GM12891 (cell line): ENCODE measurements around the gene PCCA.

Experiments
- POLR2A ChIP-seq: IDR thresholded peaks from 2 replicates; pipeline ENCODE4 v1.6.1; 2011; ENCODE audit warnings: low read depth, low read length, control low read depth
- POLR2AphosphoS5 ChIP-seq: IDR thresholded peaks from 2 replicates; pipeline ENCODE4 v1.6.1; 2011; ENCODE audit warnings: low read depth, low read length, control low read depth
- SPI1 ChIP-seq: IDR thresholded peaks from 2 replicates; pipeline ENCODE4 v1.6.1; 2011; ENCODE audit warnings: low read depth, low read length, control low read depth
- TAF1 ChIP-seq: IDR thresholded peaks from 2 replicates; pipeline ENCODE4 v1.6.1; 2011; ENCODE audit warnings: low read depth, low read length, control low read depth

DNA sequence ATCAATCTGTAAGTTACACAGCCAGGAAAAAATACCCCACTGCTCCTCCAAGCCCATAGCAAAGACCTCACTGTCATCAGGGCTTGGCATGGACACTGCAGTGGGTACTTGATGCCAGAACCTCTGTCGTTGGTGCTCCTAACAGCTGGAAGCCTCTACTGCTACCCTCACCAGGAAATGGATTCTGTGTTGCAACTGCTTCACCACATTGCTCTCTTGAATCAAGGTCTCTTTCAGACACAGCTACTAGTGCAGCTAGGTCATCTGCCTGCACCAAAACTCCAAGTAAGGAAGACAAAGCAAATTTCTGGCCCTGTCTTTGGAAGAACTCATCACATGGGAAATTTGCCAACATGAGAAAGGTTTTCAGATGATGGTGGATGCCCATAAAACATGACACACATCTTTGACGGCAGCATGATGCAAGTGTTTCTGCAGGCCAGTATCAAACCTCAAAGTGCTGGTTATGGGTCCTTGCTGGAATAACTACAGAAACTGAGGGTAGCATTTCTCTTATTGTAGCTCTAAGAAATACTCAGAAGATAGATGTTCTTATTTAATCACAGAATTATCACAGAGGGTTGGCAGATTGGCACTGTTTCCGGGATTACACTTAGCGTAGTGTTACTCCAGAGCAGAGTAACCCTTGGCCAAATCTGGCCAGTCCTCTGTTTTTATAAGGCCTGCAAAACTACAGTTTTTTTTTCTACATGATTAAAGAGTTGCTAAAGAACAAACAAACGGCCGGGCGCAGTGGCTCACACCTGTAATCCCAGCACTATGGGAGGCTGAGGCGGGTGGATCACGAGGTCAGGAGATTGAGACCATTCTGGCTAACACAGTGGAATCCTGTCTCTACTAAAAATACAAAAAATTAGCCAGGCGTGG, 12.9 kb upstream of the PCCA start:
- TF ChIP-seq POLR2A = no peak
- no peak for TF ChIP-seq POLR2AphosphoS5
- TF ChIP-seq SPI1 = no peak
- TF ChIP-seq TAF1 = no peak
